GM23338 (cell line): Measurements from ENCODE around the gene VAX1.

Experiments
- CREB1 ChIP-seq: fragments of 250-450 bp; sonication (Bioruptor Pico); IDR thresholded peaks from 2 replicates; pipeline ENCODE4 v1.5.0; 2020; ENCODE audit warnings: low read depth, mild to moderate bottlenecking, moderate library complexity
- CTCF ChIP-seq, 2 experiments: fragments of 200-600 bp in 1 of 2; sonication (generic) in 1 of 2; conservative IDR thresholded peaks; 2 replicates each; pipeline versions ENCODE4 v1.5.1 to v1.6.1; 2016 to 2017; ENCODE audit warnings: antibody characterized with exemption in 2 of 2, low read depth in 2 of 2, mild to moderate bottlenecking in 2 of 2, moderate library complexity in 1 of 2
- REST ChIP-seq: IDR thresholded peaks from one replicate; pipeline ENCODE4 v1.6.1; 2018; ENCODE audit warnings: antibody characterized with exemption; ENCODE audit not compliant: unreplicated experiment

- TF ChIP-seq REST, result no peak
- no peak for TF ChIP-seq CTCF (conservative IDR thresholded peaks at IDR 0.05; ENCODE audit: low read depth in 2 of 2)
- TF ChIP-seq CREB1 (CRISPR knock-in tag), result no peak
Measured at GRCh38 chr10:117130346-117130745, 7.7 kb downstream of the VAX1 start.
